GM19372 (cell line): ENCODE measurements around the gene SERTAD2.

Experiments used
- ATAC-seq: cut with Tn5 transposase; IDR thresholded peaks from one replicate; pipeline ENCODE4 v1.9.1; 2021; ENCODE audit warnings: mild to moderate bottlenecking, low read depth, moderate library complexity; ENCODE audit not compliant: unreplicated experiment

SERTAD2 gene, protein sequence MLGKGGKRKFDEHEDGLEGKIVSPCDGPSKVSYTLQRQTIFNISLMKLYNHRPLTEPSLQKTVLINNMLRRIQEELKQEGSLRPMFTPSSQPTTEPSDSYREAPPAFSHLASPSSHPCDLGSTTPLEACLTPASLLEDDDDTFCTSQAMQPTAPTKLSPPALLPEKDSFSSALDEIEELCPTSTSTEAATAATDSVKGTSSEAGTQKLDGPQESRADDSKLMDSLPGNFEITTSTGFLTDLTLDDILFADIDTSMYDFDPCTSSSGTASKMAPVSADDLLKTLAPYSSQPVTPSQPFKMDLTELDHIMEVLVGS

DNA sequence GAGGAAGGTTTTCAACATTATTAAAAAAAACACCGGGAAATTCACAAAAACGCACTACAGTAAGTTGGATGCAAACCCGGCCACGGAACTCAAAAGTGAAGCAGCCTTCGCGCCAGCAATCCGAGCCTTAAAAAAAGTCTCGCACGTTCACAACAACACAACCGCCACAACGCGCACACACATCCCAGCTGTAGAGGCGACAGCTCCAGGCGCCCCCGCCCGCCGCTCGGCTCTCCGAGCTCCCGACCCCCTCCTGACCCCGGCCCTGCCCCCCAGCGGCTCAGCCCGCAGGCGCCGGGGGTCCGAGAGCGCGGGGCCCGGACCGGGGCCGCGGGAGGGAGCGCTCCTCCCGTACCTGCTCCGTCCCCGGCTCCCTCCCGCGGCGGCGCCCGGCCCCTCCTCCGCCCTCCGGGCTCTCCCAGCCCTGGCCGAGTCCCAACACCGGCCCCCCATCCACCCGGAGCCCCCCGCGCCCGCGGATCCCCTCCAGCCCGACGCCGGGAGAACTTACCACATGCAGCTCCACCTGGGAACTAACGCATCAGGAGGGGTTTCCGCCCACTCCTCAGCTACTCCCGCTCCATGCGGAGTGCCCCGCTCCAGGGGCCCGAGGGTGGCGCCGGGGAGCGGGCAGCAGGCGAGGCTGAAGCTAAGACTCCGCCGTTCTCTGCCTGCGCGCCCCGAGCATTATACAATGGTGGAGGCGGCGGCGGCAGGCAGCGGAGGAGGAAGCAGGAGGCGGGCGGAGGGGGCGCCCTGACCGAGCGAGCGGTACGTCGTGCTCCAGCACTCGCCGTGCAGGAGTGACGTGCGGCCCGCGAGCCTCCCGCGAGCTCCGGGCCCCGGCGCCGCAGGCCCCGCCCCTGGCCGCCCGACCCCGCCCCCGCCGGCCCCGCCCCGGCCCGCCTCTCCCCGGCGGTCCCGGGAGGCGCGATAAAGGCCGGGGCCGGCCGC, at the start of gene SERTAD2:
SERTAD2 (minus strand) TSS at position 805 of the 954 bp plus-strand sequence. CDS start 17,042 bp downstream, outside the sequence.
- peak; percentile 76 for ATAC-seq

DNA sequence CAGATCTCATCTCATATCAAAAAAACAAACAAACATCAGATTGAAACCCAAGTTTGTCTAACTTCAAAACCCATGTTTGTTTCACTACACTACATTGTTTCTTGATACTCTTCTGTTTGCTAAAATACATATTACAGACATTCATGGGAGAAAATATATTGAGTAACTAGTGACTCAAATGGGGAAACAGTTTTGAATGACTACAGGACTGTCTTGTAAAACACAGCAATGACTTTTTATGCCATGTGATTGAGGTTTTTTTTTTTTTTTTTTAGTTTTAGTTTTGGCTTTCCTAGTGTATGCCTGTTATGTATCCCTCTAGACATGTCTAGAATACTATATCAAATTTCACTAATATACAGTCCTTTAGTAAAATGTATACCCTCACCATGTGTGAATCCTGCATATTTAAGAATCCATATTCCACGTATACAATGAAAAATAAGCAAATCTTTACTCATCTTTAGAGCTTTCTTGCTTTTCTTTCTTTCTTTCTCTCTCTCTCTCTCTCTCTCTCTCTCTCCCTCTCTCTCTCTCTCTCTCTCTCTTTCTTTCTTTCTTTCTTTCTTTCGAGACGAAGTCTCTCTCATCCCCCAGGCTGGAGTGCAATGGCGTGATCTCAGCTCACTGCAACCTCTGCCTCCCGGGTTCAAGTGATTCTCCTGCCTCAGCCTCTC, 46.6 kb upstream of the SERTAD2 start:
- no peak for ATAC-seq

DNA sequence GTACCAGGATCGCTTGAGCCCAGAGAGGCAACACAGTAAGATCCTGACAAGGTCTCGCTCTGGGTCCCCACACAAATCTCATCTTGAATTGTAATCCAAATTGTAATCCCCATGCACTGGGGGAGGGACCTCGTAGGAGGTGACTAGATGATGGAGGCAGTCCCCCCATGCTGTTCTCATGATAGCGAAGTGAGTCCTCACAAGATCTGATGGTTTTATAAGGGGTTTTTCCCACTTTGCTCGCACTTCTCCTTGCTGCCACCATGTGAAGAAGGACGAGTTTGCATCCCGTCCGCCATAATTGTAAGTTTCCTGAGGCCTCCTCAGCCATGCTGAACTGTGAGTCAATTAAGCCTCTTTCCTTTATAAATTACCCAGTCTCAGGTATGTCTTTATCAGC, 46.0 kb upstream of the SERTAD2 start:
- no peak for ATAC-seq

DNA sequence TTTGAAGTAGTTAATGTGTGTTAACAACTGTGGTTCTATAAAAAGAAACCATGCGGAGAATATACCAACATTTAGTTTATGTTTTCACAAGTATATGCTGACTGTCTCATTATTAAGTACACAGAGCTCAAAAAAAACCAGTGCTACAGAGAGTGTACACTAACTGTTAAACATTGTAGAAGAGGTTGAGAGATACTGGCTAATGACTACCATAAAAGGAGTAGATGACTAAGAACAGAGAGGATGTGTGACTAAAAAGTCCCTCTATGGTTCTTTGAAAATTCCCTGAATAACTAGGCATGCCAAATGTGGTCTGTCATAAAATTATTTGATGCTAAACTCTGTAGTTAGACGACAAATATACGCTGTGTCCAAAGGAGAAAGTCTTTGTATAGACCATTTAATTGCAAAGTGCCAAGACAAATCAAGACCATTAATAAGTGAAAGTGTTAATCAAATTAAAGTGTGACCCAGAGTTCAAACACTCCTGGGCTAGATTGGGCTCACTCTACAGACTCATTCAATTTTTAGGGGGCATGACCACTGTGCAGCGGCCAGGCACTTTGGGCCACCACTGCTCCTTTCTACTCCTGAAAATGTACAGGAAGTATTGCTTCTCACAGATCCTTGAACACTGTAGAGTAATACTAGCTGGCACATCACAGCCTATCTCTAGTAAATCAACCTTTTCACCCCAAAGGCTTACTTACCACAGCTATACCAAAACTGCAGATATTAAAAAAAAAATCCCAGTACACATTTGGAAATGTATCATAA, 45.1 kb upstream of the SERTAD2 start:
- ATAC-seq = peak; percentile 81

DNA sequence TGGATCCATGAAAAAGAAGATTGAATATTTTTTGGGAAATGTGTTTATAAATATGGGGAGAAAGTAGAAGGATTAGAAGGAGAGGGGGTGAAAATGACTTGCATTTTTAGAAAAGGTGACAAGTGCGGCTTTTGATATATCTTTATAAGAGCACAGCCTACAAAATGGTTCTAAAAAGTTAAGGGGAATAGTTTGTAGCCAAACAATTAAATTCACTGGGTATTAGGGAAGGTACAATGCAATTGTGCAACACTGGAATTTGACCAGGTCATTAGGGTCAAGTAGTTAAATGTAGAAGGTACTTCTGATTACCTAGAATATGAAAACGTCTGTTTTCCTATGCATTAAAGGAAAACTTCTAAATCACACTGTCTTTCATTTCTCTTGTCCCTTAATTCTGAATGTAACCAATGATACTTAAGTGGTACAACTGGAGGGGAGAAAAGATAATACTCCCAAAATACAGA, 44.5 kb upstream of the SERTAD2 start:
- no peak for ATAC-seq

DNA sequence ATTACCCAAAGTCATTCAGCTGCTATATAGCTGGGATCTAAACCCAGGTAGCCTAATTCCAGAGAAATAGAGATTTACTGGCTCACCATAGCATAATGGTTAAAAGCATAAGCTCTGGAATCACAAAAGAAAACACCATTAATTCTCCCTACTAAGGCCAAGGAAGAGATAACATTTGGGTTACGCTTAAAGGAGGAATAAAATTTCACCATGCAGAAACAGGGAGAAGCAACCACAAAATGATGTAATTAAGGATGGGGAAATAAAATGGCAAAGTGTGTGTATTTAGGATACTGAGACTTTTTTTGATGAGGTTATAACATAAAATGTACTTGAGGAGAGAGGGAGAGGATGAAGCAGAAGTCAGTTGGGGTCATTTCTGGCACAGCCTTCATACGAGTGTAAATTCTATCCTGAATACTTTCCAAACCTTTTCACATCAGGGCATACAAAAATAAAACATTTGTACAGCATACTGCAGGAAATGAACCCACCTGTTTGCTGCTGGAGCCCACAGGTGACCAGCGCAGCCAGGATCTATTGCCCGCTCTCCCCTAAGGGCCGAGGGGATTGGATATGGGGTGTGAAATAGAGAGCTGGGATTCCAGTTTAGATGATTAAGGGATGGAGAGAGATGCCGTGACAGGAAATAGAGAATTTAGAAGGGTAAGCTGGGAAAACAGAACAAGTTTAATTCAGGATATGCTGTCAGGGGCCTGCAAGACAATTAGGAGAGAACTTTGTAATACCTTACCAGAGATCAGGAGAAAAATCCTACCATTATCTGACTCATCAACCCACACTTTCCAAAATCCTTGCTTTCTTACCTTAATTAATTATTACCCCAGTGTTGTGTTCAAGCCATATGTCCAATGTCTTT, 43.8 kb upstream of the SERTAD2 start:
- no peak for ATAC-seq

DNA sequence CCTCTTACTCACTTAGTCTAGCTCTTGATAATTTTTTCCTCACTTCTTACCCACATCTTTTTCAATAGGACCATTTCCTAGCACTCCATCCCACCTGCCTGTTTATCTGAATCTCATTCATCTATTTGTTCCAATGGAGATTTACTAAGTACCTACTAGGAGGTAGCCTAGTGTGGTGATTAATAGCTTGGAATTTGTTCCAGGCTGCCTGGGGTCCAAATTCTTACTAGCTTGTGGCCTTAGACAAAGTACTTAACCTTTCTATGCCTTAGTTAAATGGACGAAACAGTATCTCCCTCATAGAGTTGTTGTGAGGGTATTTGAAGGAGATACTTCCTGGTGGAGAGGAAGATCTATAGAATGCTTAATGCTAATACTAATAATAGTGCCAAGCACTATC, 42.9 kb upstream of the SERTAD2 start:
- no peak for ATAC-seq

DNA sequence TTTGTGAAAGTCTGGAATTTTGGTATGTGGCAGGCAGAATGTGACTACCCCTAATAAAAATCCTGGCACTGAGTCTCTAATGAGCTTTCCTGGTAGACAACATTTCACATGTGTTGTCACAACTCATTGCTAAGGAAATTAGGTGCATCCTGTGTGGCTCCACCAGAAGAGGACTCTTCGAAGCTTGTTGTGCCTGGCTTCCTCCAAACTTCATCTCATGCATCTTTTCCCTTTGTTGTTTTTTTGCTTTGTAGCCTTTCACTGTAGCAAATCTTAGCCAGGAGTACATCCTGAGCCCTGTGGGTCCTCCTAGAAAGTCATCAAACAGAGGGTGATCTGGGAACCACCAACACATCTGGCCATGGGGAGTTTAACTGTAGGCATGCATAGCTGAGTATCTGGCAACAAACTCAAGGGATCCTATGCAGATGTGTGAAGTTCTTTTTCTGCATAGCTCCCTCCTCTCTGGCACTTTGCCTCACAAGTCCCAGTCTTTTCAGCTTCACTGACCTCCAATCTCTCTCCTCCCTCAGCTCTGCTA, 42.1 kb upstream of the SERTAD2 start:
- ATAC-seq = no peak

DNA sequence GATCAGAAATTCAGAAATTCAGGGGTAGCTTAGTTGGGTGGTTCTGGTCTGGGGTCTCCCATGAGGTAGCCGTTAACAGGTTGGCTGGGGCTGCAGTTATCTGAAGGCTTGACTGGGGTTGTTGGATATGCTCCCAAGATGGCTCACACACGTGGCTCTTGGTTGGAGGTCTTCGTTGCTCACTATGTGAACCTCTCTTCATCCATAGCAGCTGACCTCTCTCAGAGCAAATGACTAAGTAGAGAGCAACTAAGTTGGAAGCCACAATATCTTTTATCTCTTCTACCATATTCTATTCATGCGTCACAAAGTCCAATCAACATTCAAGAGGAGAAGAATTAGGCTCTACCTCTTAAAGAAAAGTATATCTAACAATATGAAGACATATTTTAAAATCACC, 38.7 kb upstream of the SERTAD2 start:
- ATAC-seq = no peak

DNA sequence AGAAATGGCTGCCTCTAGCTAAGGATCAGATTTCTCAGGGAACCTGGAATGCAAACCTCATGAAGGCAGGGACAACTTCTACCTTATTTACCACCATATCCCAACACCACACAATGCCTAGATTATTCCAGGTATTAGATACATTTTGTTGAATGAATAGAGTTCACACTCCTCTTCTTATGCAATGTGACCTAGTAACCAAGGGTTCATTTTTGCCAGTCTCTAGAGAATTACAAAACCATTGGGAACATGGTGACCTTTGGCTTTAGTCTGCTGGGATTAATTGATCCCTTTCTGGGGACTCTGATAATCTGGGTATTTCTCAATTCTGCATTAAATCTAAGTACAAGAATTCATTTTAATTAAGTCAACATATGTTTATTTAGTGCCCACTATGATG, 35.2 kb upstream of the SERTAD2 start:
- no peak for ATAC-seq

DNA sequence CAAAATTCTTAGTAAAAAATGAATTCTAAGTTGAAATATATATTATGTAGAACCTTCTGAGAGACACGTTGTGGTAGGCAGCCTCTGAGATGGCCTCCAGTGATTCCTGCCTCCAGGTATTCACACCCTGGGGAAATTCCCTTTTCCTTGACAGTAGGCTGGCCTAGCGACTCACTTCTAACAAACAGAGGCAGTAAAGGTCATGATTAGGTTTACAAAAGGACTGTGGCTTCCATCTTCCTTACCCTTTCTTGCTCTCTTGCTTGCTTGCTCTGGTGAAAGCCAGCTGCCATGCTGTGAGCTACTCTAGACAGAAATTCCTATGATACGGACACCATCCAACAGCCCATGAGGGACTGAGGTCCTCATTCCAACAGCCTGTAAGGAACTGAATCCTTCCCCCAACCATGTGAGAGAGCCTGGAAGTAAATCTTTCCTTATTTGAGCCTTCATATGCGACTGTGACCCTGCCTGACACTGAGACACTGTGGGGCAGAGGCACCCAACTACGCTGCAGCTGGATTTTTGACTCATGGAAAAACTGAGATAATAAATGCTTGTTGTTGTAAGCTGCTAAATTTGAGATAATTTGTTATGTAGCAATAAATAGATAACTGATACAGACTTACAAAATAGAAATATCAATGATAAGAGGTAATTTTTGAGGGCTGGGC, 32.7 kb upstream of the SERTAD2 start:
- no peak for ATAC-seq

DNA sequence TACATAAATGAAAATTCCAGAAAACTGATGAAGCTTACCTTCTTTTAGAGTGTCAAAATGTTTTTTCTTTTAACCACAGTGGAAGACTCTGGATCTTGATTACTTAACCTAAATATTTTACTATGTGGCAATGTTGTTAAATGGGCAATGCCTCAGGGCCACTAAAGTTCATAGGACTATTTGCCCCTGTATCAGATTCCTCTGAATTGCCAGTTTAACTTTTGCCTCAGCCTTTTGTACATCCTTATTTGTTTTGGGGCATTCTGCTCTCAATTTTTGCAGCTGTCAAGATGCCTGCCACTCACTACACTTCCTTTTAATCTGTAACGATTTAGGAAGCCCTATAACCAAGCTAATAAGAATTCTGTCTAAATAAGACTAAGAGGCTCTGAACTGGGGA, 31.7 kb upstream of the SERTAD2 start:
- no peak for ATAC-seq

DNA sequence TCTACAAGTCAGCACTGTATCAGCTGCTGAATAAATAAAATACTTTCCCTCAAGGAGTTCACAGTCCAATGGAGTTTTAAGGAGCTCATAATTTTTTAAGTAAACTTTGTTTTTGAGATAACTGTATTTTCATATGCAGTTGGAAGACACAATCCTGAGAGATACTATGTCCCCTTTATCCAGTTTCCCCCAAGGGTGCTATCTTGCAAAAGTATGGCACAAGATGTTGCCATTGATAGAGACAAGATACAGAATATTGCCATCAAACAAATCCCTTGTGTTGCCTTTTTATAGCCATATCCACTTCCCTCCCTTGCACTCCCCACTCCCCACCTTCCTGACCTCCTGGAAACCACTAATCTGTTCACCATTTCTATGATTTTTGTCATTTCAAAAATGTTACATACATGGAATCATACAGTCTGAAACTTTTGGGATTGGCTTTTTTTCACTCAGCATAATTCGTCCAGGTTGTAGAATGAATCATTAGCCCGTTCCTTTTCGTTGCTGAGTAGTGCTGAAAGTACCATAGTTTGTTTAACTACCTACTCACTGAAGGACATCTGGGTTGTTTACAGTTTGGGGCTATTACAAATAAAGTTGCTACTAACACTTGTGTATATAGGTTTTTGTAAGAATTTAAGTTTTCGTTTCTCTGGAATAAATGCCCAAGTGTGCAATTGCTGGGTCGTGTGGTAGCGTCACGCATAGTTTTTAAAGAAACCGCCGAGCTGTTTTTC, 30.2 kb upstream of the SERTAD2 start:
- ATAC-seq = no peak

DNA sequence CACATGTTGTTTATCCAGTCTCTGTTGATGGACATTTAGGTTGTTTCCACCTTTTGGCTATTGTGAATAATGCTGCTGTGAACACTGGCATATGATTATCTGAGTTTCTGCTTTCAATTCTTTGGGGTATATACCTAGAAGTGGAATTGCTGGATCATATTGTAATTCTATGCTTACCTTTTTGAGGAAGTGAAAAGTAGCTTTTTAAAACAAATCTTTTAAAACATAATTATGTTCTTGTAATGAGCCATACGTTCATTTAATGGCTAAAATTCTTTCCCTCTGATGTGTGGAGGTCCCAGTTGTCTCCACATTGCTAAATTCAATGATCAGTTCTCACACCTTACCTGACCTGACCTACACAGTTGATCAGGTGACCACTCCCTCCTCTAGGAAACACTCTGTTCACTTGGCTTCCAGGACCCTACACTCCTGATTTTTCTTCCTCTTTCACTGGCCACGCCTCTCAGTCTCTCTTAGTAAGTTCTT, 27.8 kb upstream of the SERTAD2 start:
- no peak for ATAC-seq

DNA sequence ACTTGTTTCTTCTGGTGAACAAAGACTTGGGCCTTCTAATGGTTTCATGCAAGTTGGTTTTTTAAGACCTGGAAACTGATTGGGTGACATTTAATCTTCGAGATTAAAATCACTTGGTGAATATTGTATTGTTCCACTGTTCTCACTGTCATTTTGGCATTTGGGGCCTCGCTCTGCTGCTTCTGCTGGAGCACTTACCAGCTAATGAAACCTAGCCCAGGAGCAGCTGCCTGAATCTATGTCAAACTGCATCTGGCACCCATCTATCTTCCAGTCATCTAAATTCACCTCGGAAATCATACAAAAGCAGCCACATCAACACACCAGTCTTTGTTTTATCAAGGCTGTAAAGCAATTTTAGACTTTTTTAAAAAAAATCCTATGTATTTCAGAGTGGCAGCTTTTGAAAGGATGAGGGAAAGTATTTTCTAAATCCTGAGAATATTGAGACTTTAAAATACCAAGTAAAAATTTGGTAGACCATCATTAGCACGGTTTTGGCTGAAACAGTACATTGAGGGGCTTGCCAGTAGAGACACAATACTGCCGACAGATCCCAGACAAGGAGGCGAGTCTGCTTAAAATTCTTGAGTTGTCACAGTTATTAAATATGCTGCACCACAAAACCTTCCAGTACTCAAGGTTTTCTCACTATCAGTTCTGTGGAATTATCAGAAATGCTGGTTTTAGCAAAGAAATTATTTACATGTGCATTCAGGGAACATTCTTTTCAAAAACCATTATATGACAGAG, 26.1 kb upstream of the SERTAD2 start:
- ATAC-seq = no peak

DNA sequence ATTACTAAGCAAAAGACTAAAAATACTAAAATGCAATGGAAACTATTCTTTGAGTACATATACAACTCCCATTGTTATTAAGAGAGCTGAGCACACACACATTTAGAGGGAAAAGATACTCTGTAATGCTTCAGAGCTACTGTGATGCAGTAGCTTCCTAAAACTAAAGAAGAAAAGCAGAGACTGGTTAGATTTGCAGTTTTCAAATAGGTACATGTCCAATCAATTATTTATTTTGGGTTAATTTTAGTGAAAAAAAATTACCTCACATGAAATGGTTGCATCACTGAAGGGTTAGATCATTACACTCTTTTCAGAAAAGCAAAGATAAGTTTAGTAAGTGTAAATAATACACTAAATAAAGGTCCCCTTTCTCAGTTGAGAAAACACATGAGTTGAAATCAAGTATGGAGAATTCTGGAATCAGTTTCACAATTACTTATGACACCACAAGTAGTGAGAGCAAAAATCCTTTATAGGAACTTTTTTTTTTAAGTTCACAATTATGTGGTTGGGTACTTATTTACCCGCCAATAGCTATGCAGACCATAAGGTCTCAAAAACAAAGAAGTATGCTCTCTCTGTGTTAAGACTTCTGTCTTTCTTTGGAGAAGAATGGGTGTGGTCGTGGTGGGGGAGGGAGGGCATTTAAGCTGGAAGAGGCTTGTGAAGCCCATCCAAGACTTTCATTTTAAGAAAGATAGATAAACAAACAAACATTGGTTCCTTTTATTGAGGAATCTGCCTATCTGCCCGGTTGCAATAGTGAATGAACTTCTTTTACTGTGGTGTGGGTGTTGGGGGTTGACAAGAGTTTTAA, 25.3 kb upstream of the SERTAD2 start:
- ATAC-seq = no peak
